AG04450 (cell line): Measurements from ENCODE around the gene LAMC1. TPM values are rescaled to one million over a fixed set of nuclear protein-coding genes. Genes with fewer than 3 reads are reported as not detected.
A peak's percentile ranks its signal among the peaks of the same experiment; 100 is the strongest.

Source experiments
- CTCF ChIA-PET: fragments of 300-600, 350-600 bp; formaldehyde crosslinking; extraction: SDS; loops from one replicate; lab custom pipeline; 2022; ENCODE audit warnings: antibody characterized with exemption, inconsistent platforms; lab: Charles Lee
- POLR2A ChIA-PET: fragments of 350-600 bp; formaldehyde crosslinking; extraction: SDS; loops from one replicate; lab custom pipeline; 2021; ENCODE audit warnings: antibody characterized with exemption, inconsistent platforms; lab: Yijun Ruan, JAX
- DNase-seq: peaks from one replicate; pipeline ENCODE4 v3.0.0-alpha.2; 2011; ENCODE audit warnings: low read depth, low spot score
- H3K27ac ChIP-seq: one replicate; pipeline ENCODE4 v1.5.1; 2012; ENCODE audit warnings: low read depth, low read length, control low read depth
- H3K27me3 ChIP-seq: one replicate; pipeline ENCODE4 v1.6.0; 2012; ENCODE audit warnings: low read length; ENCODE audit not compliant: control insufficient read depth, insufficient read depth
- H3K4me3 ChIP-seq: 2 replicates; pipeline ENCODE4 v1.5.1; 2011; ENCODE audit warnings: mild to moderate bottlenecking, low read depth, low read length, control low read depth
- H3K9me3 ChIP-seq: 2 replicates; pipeline ENCODE4 v1.5.1; 2012; ENCODE audit warnings: low read length; ENCODE audit not compliant: control insufficient read depth, insufficient read depth
- CTCF ChIP-seq: IDR thresholded peaks from 2 replicates; pipeline ENCODE4 v1.5.1; 2011; ENCODE audit warnings: low read depth, low read length, control low read depth, inconsistent platforms
- polyA plus RNA-seq: library from polyadenylated mRNA; depleted of rRNA; stranded (reverse); fragments of >200 nt; gene quantifications from 2 replicates; pipeline ENCODE4 v1.2.3, GENCODE V29; 2011

The LAMC1 gene
- polyA plus RNA-seq, 1 experiment: 348 TPM

- TF ChIP-seq CTCF: no peak
- POLR2A ChIA-PET: interaction anchor here (0.6 kb wide), 2 partner anchors 54 to 950 kb away, joined by 3 read pairs; no protein-coding TSS in a partner anchor
- no peaks in the 10 kb centered on the region for H3K27me3 ChIP-seq
- CTCF ChIA-PET: interaction anchor here (1.0 kb wide), 2 partner anchors 131 to 141 kb away, joined by 4 read pairs; no protein-coding TSS in a partner anchor
- no peaks in the 10 kb centered on the region for H3K9me3 ChIP-seq
- H3K4me3 ChIP-seq: no peak overlapping the region
- H3K27ac ChIP-seq: peak overlapping the region; percentile 53
- DNase-seq: no peak
Observed at GRCh38 chr1:183093786-183094298, 70.6 kb downstream of the LAMC1 start.

DNA sequence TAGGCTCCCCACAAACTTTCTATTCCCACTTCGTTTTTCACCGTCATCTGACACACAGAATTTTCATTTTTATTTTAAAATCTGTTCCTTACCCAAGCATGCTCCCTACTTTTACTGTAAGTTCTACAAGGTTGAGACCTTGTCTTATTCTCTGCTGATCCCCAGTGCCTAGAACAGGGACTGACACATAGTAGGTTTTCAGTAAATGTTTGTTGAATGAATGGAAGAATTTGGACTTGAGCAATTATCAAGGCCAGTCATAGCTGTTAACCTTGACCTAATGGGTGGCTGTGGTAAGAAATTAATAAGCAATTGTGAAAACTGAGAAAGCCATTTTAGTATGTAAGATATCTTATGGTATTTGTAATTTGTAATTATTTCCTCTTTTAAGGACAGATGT, 71.1 kb downstream of the LAMC1 start:
- H3K27ac ChIP-seq: peak overlapping the region; percentile 53
- no peak for TF ChIP-seq CTCF
- no peak for DNase-seq
- H3K4me3 ChIP-seq: no peak overlapping the region
- H3K27me3 ChIP-seq: no peaks in the 10 kb centered on the region
- ChIA-PET POLR2A (no interaction called here), CTCF (interaction anchor here (1.0 to 1.9 kb wide), 2 partner anchors 132 to 140 kb away, joined by 4 to 7 read pairs; no protein-coding TSS in a partner anchor)
- no peaks in the 10 kb centered on the region for H3K9me3 ChIP-seq

DNA sequence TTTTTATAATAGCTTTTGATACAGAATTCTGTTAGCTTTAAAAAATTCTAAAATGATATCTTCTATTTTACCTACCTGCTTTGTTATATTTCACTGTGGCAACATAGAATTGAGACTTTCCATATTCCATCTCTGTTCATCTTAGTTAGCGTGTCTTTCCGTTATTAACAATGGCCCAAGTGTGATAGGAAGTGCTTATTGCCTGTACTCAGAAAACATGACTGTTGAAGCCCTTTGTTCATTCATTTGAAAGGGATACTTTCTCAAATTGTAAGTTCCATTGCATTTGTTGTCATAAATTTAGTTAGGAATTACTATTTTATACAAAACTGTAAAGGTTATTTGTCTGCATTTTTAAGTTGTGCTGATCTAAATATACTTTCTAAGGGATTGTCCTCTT, 73.1 kb downstream of the LAMC1 start:
- POLR2A ChIA-PET: interaction anchor here (0.9 to 1.2 kb wide), 2 partner anchors 16 to 56 kb away, joined by 3 read pairs; no protein-coding TSS in a partner anchor
- DNase-seq: no peak
- CTCF ChIA-PET: interaction anchor here (0.8 to 1.9 kb wide), 2 partner anchors 9 to 138 kb away, joined by 3 to 7 read pairs; no protein-coding TSS in a partner anchor
- Histone ChIP-seq H3K27ac (peak overlapping the region; percentile 54), H3K27me3 (no peaks in the 10 kb centered on the region), H3K4me3 (no peak overlapping the region), H3K9me3 (no peaks in the 10 kb centered on the region)
- no peak for TF ChIP-seq CTCF

DNA sequence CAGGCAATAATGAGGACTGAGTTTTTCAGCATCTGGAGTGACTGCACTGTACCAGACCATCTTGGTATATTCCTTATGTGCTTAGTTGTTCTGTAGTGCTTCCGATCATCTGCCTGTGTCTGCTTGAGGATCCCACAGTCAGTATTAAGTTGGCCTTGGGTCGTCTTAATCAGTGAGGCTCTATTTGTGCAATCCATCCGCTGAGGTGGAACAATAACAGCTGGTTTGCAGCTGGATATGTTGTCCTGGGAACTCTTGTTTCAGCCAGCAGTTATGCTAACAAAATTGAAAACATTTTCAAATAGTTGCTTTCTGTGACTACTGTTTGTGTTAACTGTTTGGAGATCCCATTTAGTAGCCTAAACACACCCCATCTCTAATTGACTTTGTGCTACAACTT, 73.7 kb downstream of the LAMC1 start:
- Histone ChIP-seq H3K27me3 (no peaks in the 10 kb centered on the region), H3K4me3 (no peak overlapping the region; the same call in 1 of the 2 replicates), H3K27ac (peak overlapping the region; percentile 90), H3K9me3 (no peaks in the 10 kb centered on the region)
- peak; percentile 92 for DNase-seq
- POLR2A ChIA-PET: interaction anchor here (0.9 to 1.2 kb wide), 2 partner anchors 16 to 56 kb away, joined by 3 read pairs; no protein-coding TSS in a partner anchor
- TF ChIP-seq CTCF: no peak
- CTCF ChIA-PET: no interaction called here

DNA sequence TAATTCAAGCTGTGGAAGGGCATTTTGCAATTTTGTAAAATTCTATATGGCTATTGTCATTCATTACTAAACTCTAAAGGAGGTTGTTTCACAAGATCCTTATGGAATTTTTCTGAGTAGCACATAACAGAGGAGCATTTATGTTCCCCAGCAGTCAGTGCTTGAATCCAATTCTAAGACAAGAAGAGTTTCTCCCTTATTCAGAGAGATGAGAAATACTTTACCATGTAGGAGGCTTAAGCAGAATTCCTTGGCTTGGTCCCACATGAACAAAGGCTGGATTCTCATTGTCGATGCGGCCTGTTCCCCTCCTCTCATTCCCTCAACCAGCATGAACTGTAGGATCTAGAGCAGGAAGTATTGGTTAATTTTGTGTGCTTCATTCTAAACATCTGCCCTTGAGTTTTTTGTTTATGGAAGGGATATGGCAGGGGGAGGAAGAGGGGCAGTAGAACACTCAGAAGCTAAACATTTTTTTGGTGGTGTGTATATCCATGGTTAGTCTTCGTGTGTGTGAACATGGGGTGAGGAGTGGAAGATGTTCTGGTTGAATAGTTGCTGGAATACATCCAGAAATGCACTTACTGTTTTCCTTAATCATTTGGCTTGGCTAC, 74.3 kb downstream of the LAMC1 start:
- CTCF ChIA-PET: interaction anchor here (1.0 kb wide), 1 partner anchor 131 kb away, joined by 3 read pairs; no protein-coding TSS in a partner anchor
- DNase-seq: peak; percentile 91
- POLR2A ChIA-PET: interaction anchor here (0.6 to 1.2 kb wide), 4 partner anchors 9 to 57 kb away, joined by 3 read pairs; no protein-coding TSS in a partner anchor
- Histone ChIP-seq H3K27ac (peak overlapping the region; percentile 90), H3K27me3 (no peaks in the 10 kb centered on the region), H3K9me3 (no peaks in the 10 kb centered on the region), H3K4me3 (peak overlapping the region; percentile 14; the same call in 1 of the 2 replicates)
- no peak for TF ChIP-seq CTCF
